Stimulated activated CD4-positive, alpha-beta T cell treated with anti-CD3 and anti-CD28 coated beads, Interleukin-1b, Interleukin-23, amount 100 ng/mL, for 4 hours (primary cell): ENCODE data around the gene KIRREL3.

Experiments
- DNase-seq, 2 donors: peaks; one replicate each; pipeline ENCODE4 v3.0.0-alpha.2; 2020; ENCODE audit warnings: low read depth in 2 of 2

KIRREL3 gene

DNA sequence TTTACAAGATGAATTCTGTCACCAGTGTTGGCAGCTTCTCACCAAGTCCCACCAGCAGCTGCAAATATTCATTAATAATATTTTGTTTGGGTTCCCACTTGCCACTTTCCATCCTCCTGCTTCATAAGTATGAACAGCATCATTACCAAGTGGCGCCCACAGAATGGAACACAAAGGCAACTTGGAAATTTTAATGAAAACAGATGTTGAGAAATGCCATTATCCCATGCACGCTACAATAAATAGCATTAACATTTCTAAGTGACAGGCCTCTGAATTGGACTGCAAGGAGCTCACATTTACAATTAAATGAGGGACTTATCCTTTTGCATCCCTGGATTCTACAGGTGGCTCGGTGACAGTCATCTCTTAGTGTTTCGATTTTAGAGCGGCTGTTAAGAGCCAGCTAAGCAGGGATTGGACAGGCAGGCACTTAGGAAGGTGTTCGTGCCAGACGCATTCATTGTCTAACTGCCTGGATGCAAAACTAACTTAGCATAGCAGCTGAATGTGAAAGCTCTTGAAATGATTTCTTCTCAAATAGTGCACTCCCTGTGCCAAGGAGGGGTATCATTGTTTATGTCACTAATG lies 170.3 kb downstream of the KIRREL3 start:
- DNase-seq, result no peak

DNA sequence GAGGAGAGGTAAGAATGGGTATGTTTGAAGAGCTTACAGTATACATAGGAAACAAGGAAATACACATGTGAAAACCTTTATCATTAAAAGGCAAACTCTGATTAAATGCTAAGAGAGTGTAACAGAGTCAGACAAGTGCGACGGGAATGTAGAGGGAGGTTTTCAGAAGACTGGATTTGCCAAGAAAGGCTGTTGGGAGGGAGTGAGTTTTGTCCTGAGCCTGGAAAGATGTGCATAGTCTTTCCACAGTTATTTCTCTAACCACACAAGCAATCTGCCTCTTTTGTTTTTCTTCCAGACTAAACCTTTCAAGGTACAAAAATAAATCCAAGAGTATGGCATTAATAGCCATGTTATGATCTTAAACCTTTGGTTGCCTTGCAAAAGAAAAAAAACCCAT lies 170.9 kb downstream of the KIRREL3 start:
- DNase-seq, result no peak

GRCh38 chr11:126824035-126824607 lies 176.4 kb downstream of the KIRREL3 start:
- DNase-seq, result no peak

GRCh38 chr11:126823274-126823673 lies 177.3 kb downstream of the KIRREL3 start:
- DNase-seq, result no peak

DNA sequence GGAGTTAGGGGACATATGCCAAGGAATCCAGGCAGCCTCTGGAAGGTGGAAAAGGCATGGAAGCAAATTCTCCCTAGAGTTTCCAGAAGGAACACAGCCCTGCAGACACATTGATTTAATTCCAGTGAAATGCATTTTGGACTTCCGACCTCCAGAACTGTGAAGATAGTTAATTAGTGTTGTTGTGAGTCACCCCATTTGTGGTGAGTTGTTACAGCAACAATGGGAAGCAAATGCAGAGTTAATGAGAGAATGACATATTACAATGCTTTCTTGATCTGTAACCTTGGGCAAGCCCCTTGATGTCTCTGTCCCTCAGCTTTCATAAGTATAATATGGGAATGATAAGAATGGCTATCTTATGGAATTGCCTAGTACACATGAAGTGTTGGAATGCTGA lies 178.7 kb downstream of the KIRREL3 start:
- DNase-seq, result no peak

- DNase-seq, result no peak
Observed at GRCh38 chr11:126819194-126819593, 181.4 kb downstream of the KIRREL3 start.

- no peak for DNase-seq
Observed at GRCh38 chr11:126817523-126818450, 182.8 kb downstream of the KIRREL3 start.

- DNase-seq, result no peak
Observed at GRCh38 chr11:126817096-126817495, 183.5 kb downstream of the KIRREL3 start.

GRCh38 chr11:126816645-126817044 lies 183.9 kb downstream of the KIRREL3 start:
- DNase-seq, result no peak

GRCh38 chr11:126815111-126815510 lies 185.5 kb downstream of the KIRREL3 start:
- DNase-seq, result no peak

- DNase-seq, result no peak
Observed at GRCh38 chr11:126810776-126811175, 189.8 kb downstream of the KIRREL3 start.

DNA sequence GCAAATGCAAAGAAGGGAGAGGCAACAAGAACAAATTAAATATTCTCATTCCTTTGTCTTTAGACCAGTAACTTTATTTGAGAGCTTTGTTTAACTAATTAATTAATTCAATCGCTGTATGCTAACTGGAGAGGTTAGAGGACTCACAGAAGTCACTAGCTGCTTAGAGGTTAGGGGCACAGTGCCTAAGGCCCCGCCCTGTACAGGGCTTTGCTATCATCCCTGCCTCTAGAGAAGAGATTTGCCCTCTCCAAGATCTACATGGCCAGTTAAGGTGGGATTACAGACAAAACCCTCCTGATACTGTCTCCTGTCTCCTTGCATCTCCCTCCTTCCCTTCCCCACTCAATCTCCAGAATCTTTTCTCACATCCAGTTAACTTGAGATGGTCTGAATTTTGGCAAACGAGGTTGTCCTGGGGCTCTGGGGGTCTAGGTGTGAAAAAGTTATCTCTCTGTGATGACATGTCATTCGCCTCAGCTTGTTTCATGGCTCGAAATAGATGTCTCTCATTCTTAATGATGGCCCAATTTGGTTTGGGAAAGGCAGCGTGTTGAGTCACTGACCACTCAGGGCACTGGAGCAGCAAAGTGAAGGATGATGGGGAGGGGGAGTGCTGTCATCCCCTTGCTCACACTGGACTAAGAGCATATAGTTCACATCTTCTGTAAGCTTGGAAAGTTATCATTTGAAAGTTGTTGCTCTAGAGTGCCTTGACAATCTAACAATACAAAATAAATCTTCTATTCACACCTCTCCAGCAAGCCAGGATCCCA lies 190.9 kb downstream of the KIRREL3 start:
- DNase-seq, result no peak

DNA sequence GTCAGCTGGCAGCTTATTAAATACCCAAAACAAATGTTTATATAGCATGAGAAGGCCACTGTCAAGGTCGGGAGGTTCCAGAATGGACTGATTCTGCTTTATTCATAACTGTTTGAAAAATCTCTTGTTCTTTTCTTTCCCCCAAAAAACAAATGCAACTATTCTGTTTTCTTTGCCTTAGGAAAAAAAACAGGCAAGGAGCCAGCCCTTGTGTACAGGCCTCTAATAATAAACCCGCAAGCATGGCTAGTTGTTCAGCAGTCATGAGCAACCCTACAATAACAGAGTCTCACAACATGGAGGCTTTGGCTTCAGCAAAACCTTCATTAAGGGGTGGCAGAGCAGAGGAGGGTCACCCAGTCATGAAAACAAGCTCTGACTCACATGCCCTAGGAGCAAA lies 191.7 kb downstream of the KIRREL3 start:
- DNase-seq, result no peak

DNA sequence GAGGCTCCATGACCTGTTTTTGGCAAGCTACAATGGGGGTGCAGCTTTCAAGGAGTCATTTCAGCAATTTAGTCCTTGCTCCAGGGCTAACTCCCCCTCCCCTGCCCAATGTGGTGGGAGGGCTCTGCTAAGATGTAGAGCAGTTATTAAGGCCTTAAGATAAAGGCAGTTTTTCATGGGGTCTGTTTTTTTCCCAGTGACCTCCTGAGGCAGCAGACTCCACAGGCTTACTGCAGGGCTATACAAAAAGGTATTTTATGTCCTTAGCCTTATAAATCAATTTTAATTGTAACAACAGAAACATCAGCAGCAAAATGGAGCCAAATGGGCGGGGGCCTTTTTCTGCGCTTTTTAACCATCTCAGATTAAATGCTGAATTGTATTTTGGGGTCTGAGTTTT lies 192.3 kb downstream of the KIRREL3 start:
- no peak for DNase-seq

- DNase-seq, result no peak
Observed at GRCh38 chr11:126805870-126806269, 194.7 kb downstream of the KIRREL3 start.

DNA sequence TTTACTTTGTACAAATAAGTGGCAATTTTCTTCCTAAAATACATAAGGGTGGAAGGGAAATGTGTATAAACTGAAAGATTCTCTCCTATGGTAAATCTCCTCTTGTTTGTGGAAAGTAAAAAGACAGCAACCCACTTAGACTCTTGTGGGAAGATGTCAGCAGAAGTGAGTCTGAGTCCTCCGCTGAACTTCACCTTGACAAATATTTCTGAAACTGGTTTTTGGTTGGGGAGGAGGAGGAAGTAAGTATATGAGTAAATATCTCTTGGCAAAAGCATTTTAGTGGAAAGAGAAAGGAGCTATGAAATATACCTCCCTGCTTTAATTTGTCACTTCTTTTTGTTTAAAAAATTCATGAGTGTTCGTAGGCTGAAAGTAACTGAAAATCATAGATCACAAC lies 196.2 kb downstream of the KIRREL3 start:
- DNase-seq, result no peak

DNA sequence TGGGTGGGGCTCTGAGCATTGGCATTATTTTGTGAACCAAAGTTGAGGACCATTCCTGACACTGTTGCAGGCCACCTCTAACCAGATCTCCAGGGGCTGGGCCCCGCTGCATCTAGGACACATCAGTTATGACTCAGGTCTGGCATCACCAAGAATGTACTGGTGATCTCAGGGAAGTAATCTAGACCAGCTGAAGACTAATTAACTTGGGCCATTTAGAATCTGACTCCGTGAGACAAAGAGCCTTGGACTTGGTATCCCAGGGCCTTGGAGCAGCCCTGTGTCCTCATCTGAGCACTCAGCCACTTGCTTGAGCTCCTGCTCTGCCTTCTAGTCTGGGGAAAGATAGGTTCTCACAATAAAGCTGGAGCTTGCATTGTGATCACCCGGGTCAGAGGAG lies 200.6 kb downstream of the KIRREL3 start:
- DNase-seq, result no peak

DNA sequence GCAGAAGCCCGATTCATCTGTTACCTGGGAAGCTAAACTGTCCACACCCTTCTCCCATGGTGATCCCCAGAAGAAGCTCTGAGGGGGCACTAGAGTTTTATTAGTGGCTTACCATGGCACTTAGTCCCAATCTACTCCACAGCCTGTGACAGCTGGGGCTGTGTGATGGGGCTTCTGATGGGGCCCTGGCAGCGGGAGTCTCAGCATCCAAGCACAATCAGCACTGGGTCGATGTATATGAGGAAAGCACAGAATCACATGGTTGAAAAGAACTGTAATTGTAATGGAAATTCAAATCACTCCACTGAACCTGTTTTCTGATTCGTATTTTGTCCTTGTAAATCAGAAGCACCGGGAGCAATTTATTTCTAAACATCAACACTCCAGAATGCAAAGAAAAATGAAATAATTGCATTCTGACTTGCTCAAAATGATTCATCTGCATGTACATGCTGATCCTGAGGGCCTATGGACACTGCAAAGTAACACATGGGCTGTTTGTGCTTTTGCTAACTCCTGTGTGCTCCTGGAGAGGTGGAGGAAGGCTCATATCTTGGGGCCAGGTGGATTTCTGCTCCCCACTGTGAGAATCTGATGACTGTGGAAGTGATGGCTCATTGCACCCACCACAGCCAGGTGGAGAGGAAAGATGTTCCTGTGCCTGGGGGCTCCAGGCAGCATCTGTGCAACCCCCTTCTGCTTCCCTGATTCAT lies 203.0 kb downstream of the KIRREL3 start:
- no peak for DNase-seq

GRCh38 chr11:126793596-126793995 lies 207.0 kb downstream of the KIRREL3 start:
- DNase-seq, result no peak

DNA sequence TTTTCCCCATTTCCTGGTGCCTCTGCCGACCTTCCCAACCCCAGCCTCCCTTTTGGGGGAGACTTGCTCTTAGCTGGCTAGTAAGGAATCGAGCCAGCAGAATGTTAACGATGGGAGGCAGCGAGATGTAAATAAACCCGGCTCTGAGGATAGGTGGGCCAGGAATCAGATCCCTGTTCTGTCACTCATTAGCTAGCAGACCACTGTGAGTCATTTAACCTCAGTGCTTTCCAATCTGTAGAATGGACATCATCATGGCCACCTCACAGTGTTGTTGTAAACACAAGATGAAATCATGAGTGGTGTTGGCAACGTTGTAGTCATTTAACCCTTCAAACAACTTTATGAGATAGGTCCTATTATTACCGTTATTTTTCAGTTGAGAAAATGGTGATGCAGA lies 208.6 kb downstream of the KIRREL3 start:
- DNase-seq, result no peak

DNA sequence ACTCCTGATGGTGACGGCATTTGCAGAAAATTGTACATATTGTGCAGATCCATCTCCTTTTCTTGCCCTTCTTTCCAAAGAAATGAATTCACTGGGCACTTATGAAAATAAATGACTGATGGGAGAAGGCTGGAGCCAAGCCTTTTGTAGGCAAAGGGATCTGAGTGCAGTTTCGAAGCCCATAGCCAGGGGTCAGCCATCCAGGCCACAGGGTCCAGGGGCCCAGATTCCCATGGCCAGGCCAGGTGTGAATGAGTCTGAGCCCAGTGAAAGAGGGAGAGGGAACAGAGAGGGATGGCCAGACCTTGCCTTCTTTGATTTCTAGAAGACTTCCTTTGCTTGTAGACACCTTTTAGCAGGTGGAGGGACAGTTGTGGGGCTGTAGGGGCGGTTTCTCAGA lies 209.1 kb downstream of the KIRREL3 start:
- DNase-seq, result no peak
